OCI-LY3 (cell line): ENCODE measurements around the gene DDX43.

Source experiments
- EZH2phosphoT487 ChIP-seq: fragments of 200-600 bp; shearing (Covaris generic); IDR thresholded peaks from 2 replicates; pipeline ENCODE4 v1.6.1; 2018; ENCODE audit warnings: antibody characterized with exemption, mixed run types, low read depth
- TF ChIP-seq, protein P1 (sequence below): fragments of 200-600, 300-600 bp; sonication (generic); IDR thresholded peaks from 2 replicates; pipeline ENCODE4 v1.5.1; 2014; ENCODE audit warnings: antibody characterized with exemption, low read length, low read depth

GRCh38 chr6:73413102-73413501, 18.5 kb downstream of the DDX43 start:
- TF ChIP-seq, protein P1, sequence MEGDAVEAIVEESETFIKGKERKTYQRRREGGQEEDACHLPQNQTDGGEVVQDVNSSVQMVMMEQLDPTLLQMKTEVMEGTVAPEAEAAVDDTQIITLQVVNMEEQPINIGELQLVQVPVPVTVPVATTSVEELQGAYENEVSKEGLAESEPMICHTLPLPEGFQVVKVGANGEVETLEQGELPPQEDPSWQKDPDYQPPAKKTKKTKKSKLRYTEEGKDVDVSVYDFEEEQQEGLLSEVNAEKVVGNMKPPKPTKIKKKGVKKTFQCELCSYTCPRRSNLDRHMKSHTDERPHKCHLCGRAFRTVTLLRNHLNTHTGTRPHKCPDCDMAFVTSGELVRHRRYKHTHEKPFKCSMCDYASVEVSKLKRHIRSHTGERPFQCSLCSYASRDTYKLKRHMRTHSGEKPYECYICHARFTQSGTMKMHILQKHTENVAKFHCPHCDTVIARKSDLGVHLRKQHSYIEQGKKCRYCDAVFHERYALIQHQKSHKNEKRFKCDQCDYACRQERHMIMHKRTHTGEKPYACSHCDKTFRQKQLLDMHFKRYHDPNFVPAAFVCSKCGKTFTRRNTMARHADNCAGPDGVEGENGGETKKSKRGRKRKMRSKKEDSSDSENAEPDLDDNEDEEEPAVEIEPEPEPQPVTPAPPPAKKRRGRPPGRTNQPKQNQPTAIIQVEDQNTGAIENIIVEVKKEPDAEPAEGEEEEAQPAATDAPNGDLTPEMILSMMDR: no peak
- no peak for TF ChIP-seq EZH2phosphoT487
